ENCODE results near the gene KLHDC3. TPM values are rescaled to one million over a fixed set of nuclear protein-coding genes. Genes with fewer than 3 reads are reported as not detected.

Gene KLHDC3
- total and polyA plus RNA-seq, 10 of the 15 experiments (the other 5 are each of a cell fraction or from before 2014, with no cell fraction given): 2.4 to 102 (median 55.4) TPM

DNA sequence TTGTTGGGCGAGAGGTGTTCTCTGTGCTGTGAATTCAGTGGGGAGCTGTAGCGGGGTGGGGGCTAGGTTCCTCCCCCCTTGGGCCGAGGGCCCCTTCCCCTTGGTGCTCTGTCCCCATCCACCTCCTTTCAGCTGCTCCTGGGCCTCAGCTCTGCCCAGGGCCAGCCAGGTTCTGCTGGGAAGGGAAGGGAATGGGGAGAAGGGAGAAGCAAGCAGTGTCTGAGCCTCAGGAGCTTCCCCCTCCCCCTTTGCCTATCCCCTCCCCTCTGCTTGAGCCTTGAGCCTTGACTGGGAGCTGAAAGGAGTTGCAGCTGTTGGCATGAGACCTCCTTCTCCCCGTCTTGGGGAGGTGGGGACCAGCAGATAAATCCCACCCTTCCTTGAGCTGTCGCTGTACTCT, 6.8 kb downstream of the KLHDC3 start (continued):
- TF ChIP-seq, protein P1, sequence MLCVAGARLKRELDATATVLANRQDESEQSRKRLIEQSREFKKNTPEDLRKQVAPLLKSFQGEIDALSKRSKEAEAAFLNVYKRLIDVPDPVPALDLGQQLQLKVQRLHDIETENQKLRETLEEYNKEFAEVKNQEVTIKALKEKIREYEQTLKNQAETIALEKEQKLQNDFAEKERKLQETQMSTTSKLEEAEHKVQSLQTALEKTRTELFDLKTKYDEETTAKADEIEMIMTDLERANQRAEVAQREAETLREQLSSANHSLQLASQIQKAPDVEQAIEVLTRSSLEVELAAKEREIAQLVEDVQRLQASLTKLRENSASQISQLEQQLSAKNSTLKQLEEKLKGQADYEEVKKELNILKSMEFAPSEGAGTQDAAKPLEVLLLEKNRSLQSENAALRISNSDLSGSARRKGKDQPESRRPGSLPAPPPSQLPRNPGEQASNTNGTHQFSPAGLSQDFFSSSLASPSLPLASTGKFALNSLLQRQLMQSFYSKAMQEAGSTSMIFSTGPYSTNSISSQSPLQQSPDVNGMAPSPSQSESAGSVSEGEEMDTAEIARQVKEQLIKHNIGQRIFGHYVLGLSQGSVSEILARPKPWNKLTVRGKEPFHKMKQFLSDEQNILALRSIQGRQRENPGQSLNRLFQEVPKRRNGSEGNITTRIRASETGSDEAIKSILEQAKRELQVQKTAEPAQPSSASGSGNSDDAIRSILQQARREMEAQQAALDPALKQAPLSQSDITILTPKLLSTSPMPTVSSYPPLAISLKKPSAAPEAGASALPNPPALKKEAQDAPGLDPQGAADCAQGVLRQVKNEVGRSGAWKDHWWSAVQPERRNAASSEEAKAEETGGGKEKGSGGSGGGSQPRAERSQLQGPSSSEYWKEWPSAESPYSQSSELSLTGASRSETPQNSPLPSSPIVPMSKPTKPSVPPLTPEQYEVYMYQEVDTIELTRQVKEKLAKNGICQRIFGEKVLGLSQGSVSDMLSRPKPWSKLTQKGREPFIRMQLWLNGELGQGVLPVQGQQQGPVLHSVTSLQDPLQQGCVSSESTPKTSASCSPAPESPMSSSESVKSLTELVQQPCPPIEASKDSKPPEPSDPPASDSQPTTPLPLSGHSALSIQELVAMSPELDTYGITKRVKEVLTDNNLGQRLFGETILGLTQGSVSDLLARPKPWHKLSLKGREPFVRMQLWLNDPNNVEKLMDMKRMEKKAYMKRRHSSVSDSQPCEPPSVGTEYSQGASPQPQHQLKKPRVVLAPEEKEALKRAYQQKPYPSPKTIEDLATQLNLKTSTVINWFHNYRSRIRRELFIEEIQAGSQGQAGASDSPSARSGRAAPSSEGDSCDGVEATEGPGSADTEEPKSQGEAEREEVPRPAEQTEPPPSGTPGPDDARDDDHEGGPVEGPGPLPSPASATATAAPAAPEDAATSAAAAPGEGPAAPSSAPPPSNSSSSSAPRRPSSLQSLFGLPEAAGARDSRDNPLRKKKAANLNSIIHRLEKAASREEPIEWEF (IDR thresholded peaks at IDR 0.05; ENCODE audit: insufficient replicate concordance, low read depth, low read length): no peak
- TF ChIP-seq ZNF217 (IDR thresholded peaks at IDR 0.05): no peak
- TF ChIP-seq TCF12 (IDR thresholded peaks at IDR 0.05; ENCODE audit: low read depth, low read length): no peak

DNA sequence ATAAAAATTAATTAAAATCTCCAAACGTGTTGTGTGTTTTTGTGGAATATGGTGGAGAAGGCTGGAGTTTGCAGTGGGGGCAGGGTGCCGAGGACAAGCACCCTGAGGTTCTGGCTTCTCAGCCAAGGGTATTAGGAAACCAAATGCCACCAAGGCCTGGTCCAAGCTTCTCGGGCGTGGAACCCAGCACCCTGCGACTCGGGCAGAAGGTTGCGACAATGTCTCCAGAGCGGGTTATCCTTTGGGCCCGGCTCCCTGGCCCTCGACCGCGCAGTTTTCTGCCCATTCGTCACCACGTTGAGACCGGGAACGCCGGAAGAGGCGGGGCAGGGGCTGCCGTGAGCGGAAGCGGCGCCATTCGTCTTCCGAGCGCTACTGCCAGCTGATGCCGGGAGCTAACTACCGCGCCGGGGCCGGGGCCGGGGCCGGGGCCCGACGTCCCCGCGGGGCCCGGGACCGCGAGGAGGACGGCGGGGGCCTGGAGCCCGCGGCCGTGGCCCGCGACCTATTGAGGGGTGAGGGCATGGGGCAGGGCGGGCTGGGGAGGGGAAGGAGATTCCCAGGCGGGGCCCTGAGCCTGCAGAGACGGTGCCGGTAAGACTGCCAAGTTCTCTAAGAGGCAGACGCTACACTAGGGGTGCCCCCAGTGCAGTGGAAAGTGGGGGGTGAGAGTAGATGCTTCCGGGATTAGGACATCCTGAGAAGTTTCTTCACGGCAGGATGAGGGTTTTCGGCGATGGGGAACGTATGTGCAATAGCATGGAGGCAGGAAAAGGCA, 7.4 kb downstream of the KLHDC3 start, which contains the start of gene RRP36:
TSS of gene RRP36 (plus strand) at position 354 of the 778 bp plus-strand sequence. CDS start at position 386, 32 bp downstream.
- TSS peak; percentile 56 for BruUV-seq (replicated peaks)
- TF ChIP-seq RELA (IDR thresholded peaks at IDR 0.05; ENCODE audit: borderline replicate concordance, partially characterized antibody) (no peak), POLR2A (IDR thresholded peaks at IDR 0.05; ENCODE audit: low read depth, low read length) (peak; percentile 83), MXI1 (IDR thresholded peaks at IDR 0.05; ENCODE audit: low read depth, low read length) (peak; percentile 43; the same call in 1 of the 2 replicates), SUZ12 (IDR thresholded peaks at IDR 0.05; ENCODE audit: unreplicated experiment) (no peak), EED (IDR thresholded peaks at IDR 0.05; ENCODE audit: low read depth) (no peak; the same call in 1 of the 2 replicates), NFIC (IDR thresholded peaks at IDR 0.05; ENCODE audit: low read depth, low read length) (no peak), CBFB (IDR thresholded peaks at IDR 0.05; ENCODE audit: low read depth) (0 out of 2 replicates have a peak, but pooled peaks have one; percentile 34), HDGF (IDR thresholded peaks at IDR 0.05) (no peak)
- TF ChIP-seq, protein P2, sequence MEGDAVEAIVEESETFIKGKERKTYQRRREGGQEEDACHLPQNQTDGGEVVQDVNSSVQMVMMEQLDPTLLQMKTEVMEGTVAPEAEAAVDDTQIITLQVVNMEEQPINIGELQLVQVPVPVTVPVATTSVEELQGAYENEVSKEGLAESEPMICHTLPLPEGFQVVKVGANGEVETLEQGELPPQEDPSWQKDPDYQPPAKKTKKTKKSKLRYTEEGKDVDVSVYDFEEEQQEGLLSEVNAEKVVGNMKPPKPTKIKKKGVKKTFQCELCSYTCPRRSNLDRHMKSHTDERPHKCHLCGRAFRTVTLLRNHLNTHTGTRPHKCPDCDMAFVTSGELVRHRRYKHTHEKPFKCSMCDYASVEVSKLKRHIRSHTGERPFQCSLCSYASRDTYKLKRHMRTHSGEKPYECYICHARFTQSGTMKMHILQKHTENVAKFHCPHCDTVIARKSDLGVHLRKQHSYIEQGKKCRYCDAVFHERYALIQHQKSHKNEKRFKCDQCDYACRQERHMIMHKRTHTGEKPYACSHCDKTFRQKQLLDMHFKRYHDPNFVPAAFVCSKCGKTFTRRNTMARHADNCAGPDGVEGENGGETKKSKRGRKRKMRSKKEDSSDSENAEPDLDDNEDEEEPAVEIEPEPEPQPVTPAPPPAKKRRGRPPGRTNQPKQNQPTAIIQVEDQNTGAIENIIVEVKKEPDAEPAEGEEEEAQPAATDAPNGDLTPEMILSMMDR (IDR thresholded peaks at IDR 0.05 in 2 of 3, conservative IDR thresholded peaks at IDR 0.05 in 1 of 3; ENCODE audit: control insufficient read depth in 2 of 3, extremely low read depth in 1 of 3, insufficient read depth in 1 of 3, low read depth in 3 of 3, low read length in 3 of 3): no peak
- TF ChIP-seq, protein P3, sequence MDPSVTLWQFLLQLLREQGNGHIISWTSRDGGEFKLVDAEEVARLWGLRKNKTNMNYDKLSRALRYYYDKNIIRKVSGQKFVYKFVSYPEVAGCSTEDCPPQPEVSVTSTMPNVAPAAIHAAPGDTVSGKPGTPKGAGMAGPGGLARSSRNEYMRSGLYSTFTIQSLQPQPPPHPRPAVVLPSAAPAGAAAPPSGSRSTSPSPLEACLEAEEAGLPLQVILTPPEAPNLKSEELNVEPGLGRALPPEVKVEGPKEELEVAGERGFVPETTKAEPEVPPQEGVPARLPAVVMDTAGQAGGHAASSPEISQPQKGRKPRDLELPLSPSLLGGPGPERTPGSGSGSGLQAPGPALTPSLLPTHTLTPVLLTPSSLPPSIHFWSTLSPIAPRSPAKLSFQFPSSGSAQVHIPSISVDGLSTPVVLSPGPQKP (IDR thresholded peaks at IDR 0.05; ENCODE audit: low read depth, low read length): peak; percentile 31; the same call in 1 of the 2 replicates

More for the DNA sequence above, 7.4 kb downstream of the KLHDC3 start, which contains the start of gene RRP36:
- Histone ChIP-seq H3K9me3 (replicated peaks; ENCODE audit: control insufficient read depth, insufficient read depth, low read length) (no peaks in the 10 kb centered on the region), H4K20me1 (ENCODE audit: control insufficient read depth, insufficient read depth) (peaks cover 3% of the 10 kb centered on the region; the same call in 1 of the 2 replicates), H3K27ac (ENCODE audit: control insufficient read depth, insufficient read depth) (peak within 1 kb of the TSS; percentile 77), H3K27me3 (replicated peaks in 1 of 2; ENCODE audit: control insufficient read depth in 2 of 2, insufficient read depth in 2 of 2, low read length in 1 of 2) (no peaks in the 10 kb centered on the region), H3K79me2 (ENCODE audit: control insufficient read depth, insufficient read depth, low read length) (peaks cover 21% of the 10 kb centered on the region), H3K9ac (ENCODE audit: control insufficient read depth, insufficient read depth, low read length) (peak within 1 kb of the TSS; percentile 80), H3K4me1 (ENCODE audit: control insufficient read depth, insufficient read depth, low read length) (peaks cover 14% of the 10 kb centered on the region), H3K4me2 (ENCODE audit: control insufficient read depth, insufficient read depth) (peak within 1 kb of the TSS; percentile 85), H3K4me3 (peak within 1 kb of the TSS; percentile 100), H2AFZ (ENCODE audit: control insufficient read depth, low read depth, low read length) (peak within 1 kb of the TSS; percentile 70), H3K36me3 (ENCODE audit: control insufficient read depth in 2 of 2, insufficient read depth in 2 of 2, low read length in 1 of 2) (peaks cover 4 to 15% of the 10 kb centered on the region in 2 experiments)
- WGBS (ENCODE audit: insufficient coverage, insufficient replicate concordance, low lambda C conversion rate, missing lambda C conversion rate): 1% methylated on average over 29 of the region's 56 CpGs
- CTCF ChIA-PET: interaction anchor here (0.6 to 1.7 kb wide), 2 partner anchors 122 to 348 kb away, joined by 3 to 7 read pairs; no protein-coding TSS in a partner anchor
- RAD21 ChIA-PET (ENCODE audit: unreplicated experiment): interaction anchor here (1.4 to 2.0 kb wide), 2 partner anchors 8 to 42 kb away, joined by 3 to 5 read pairs; partner anchors contain the start of genes KLHDC3, MEA1 and PEX6
- intact Hi-C loops (cut with micrococcal nuclease; ENCODE audit: unreplicated experiment): no loop called here
- in situ Hi-C loops (cut with MboI): no loop called here
- FAIRE-seq (no peak), DNase-seq (ENCODE audit: low read depth, low spot score) (no peak), ATAC-seq (peak; percentile 98)
- POLR2A ChIA-PET: interaction anchor here (0.5 to 3.4 kb wide), 11 partner anchors 7 to 127 kb away, joined by 3 to 12 read pairs (median 4); partner anchors contain the start of genes CUL7, KLC4, KLHDC3 and MRPL2
- SMC1A ChIA-PET (ENCODE audit: uncharacterized antibody, unreplicated experiment): interaction anchor here (1.0 to 2.0 kb wide), 3 partner anchors 9 to 119 kb away, joined by 3 to 5 read pairs (median 3); partner anchors contain the start of gene CUL7

All from GM12878 (cell line).